H9 (cell line): ENCODE results near the gene RAB4B. TPM values are rescaled to one million over a fixed set of nuclear protein-coding genes. Genes with fewer than 3 reads are reported as not detected.
A peak's percentile ranks its signal among the peaks of the same experiment; 100 is the strongest.

Experiments
- DNase-seq: peaks from one replicate; pipeline ENCODE4 v3.0.0-alpha.2; 2017
- H2AFZ ChIP-seq: one replicate; pipeline ENCODE4 v1.6.1; 2013; ENCODE audit warnings: mild to moderate bottlenecking, low read length, control low read depth, moderate library complexity
- H2AK5ac ChIP-seq: 2 replicates; pipeline ENCODE4 v1.6.1; 2013; ENCODE audit warnings: low read length, control low read depth, mixed read lengths; ENCODE audit not compliant: insufficient read length
- H2BK120ac ChIP-seq: one replicate; pipeline ENCODE4 v1.6.1; 2013; ENCODE audit warnings: low read depth, mild to moderate bottlenecking, low read length, control low read depth, inconsistent platforms; ENCODE audit not compliant: poor library complexity, severe bottlenecking
- H2BK12ac ChIP-seq: 2 replicates; pipeline ENCODE4 v1.6.1; 2013; ENCODE audit warnings: low read length, control low read depth, mixed read lengths, low read depth; ENCODE audit not compliant: insufficient read length
- H2BK15ac ChIP-seq: 2 replicates; pipeline ENCODE4 v1.6.1; 2013; ENCODE audit warnings: low read depth, low read length, control low read depth
- H2BK20ac ChIP-seq: one replicate; pipeline ENCODE4 v1.6.1; 2013; ENCODE audit warnings: low read depth, mild to moderate bottlenecking, low read length, control low read depth, inconsistent platforms; ENCODE audit not compliant: poor library complexity, severe bottlenecking
- H2BK5ac ChIP-seq: 2 replicates; pipeline ENCODE4 v1.6.1; 2013; ENCODE audit warnings: low read length, control low read depth, mixed read lengths; ENCODE audit not compliant: insufficient read length
- H3K14ac ChIP-seq: 2 replicates; pipeline ENCODE4 v1.6.1; 2013; ENCODE audit warnings: low read length, control low read depth; ENCODE audit not compliant: insufficient read depth
- H3K18ac ChIP-seq: 2 replicates; pipeline ENCODE4 v1.6.1; 2013; ENCODE audit warnings: low read depth, mild to moderate bottlenecking, mixed read lengths, low read length, control low read depth; ENCODE audit not compliant: insufficient read length
- H3K23ac ChIP-seq: 2 replicates; pipeline ENCODE4 v1.6.1; 2013; ENCODE audit warnings: low read length, control low read depth, mixed read lengths, low read depth; ENCODE audit not compliant: insufficient read length
- H3K23me2 ChIP-seq: 2 replicates; pipeline ENCODE4 v1.6.1; 2013; ENCODE audit warnings: low read depth, mild to moderate bottlenecking, mixed read lengths, low read length, control low read depth; ENCODE audit not compliant: insufficient read length, poor library complexity, severe bottlenecking
- H3K27ac ChIP-seq: 2 replicates; pipeline ENCODE4 v1.5.1; 2013; ENCODE audit warnings: low read length, control low read depth, mixed read lengths, low read depth; ENCODE audit not compliant: insufficient read length
- H3K27me3 ChIP-seq: 2 replicates; pipeline ENCODE4 v1.6.1; 2013; ENCODE audit warnings: low read length, control low read depth, inconsistent platforms; ENCODE audit not compliant: insufficient read depth
- H3K4ac ChIP-seq: 2 replicates; pipeline ENCODE4 v1.6.1; 2013; ENCODE audit warnings: low read depth, mild to moderate bottlenecking, control low read depth, inconsistent platforms, low read length, moderate library complexity
- H3K4me1 ChIP-seq: 2 replicates; pipeline ENCODE4 v1.6.1; 2013; ENCODE audit warnings: low read length, control low read depth, inconsistent platforms; ENCODE audit not compliant: insufficient read depth
- H3K4me2 ChIP-seq: 2 replicates; pipeline ENCODE4 v1.6.1; 2013; ENCODE audit warnings: low read length, control low read depth, mixed read lengths; ENCODE audit not compliant: insufficient read length, insufficient read depth
- H3K56ac ChIP-seq: 2 replicates; pipeline ENCODE4 v1.6.1; 2013; ENCODE audit warnings: low read depth, mild to moderate bottlenecking, mixed read lengths, low read length, control low read depth; ENCODE audit not compliant: insufficient read length
- H3K79me1 ChIP-seq: 2 replicates; pipeline ENCODE4 v1.6.1; 2013; ENCODE audit warnings: low read depth, mild to moderate bottlenecking, moderate library complexity, low read length, control low read depth, inconsistent platforms; ENCODE audit not compliant: insufficient read depth, poor library complexity, severe bottlenecking
- H3K79me2 ChIP-seq: 2 replicates; pipeline ENCODE4 v1.6.1; 2013; ENCODE audit warnings: low read length, control low read depth, inconsistent platforms; ENCODE audit not compliant: insufficient read depth
- H3K9ac ChIP-seq: 2 replicates; pipeline ENCODE4 v1.6.1; 2013; ENCODE audit warnings: low read length, control low read depth, mixed read lengths; ENCODE audit not compliant: insufficient read length; ENCODE audit errors: extremely low read depth
- H3K9me3 ChIP-seq: one replicate; pipeline ENCODE4 v1.6.1; 2013; ENCODE audit warnings: low read depth, low read length, inconsistent platforms; ENCODE audit not compliant: control insufficient read depth
- H3T11ph ChIP-seq: one replicate; pipeline ENCODE4 v1.6.1; 2013; ENCODE audit warnings: mild to moderate bottlenecking, low read length, control low read depth, inconsistent platforms
- H4K20me1 ChIP-seq: one replicate; pipeline ENCODE4 v1.6.1; 2013; ENCODE audit not compliant: control insufficient read depth, insufficient read length, insufficient read depth
- H4K5ac ChIP-seq: 2 replicates; pipeline ENCODE4 v1.6.1; 2013; ENCODE audit warnings: low read depth, mild to moderate bottlenecking, mixed read lengths, low read length, control low read depth; ENCODE audit not compliant: insufficient read length
- H4K8ac ChIP-seq: replicated peaks from 2 replicates; pipeline ENCODE4 v1.6.1; 2013; ENCODE audit warnings: low read length, control low read depth, mixed read lengths, low read depth; ENCODE audit not compliant: insufficient read length
- H4K91ac ChIP-seq: 2 replicates; pipeline ENCODE4 v1.6.1; 2013; ENCODE audit warnings: low read depth, mild to moderate bottlenecking, moderate library complexity, mixed read lengths, low read length, control low read depth; ENCODE audit not compliant: insufficient read length
- H3K27ac Mint-ChIP-seq, 3 experiments: 2 replicates in 2 of 3; 3 replicates in 1 of 3; pipeline ENCODE4 v1.8.0; 2020 to 2021; ENCODE audit warnings: mixed read lengths in 3 of 3, mild to moderate bottlenecking in 1 of 3, moderate library complexity in 1 of 3
- H3K27me3 Mint-ChIP-seq: 2 replicates; pipeline ENCODE4 v1.8.0; 2021; ENCODE audit warnings: low read depth, mild to moderate bottlenecking, moderate library complexity, mixed read lengths
- H3K36me3 Mint-ChIP-seq, 3 experiments: 2 replicates in 2 of 3; 3 replicates in 1 of 3; pipeline ENCODE4 v1.8.0; 2020 to 2021; ENCODE audit warnings: low read depth in 3 of 3, mixed read lengths in 3 of 3; ENCODE audit not compliant: insufficient read depth in 1 of 3
- H3K4me1 Mint-ChIP-seq, 2 experiments: 2 replicates each; pipeline ENCODE4 v1.8.0; 2020; ENCODE audit warnings: mixed read lengths in 2 of 2
- H3K4me3 Mint-ChIP-seq, 2 experiments: 2 replicates in 1 of 2; 3 replicates in 1 of 2; pipeline ENCODE4 v1.8.0; 2020 to 2021; ENCODE audit warnings: mild to moderate bottlenecking in 2 of 2, mixed read lengths in 2 of 2, moderate library complexity in 1 of 2
- H3K9me3 Mint-ChIP-seq, 2 experiments: 2 replicates in 1 of 2; 3 replicates in 1 of 2; pipeline ENCODE4 v1.8.0; 2020; ENCODE audit warnings: mild to moderate bottlenecking in 2 of 2, mixed read lengths in 2 of 2, moderate library complexity in 1 of 2
- CTCF ChIP-seq: fragments of 200-600 bp; sonication (generic); conservative IDR thresholded peaks from 3 replicates; pipeline ENCODE4 v1.8.0; 2021; ENCODE audit warnings: antibody characterized with exemption, mild to moderate bottlenecking
- WGBS: extraction: QIAGEN DNeasy Blood & Tissue Kit; methylation state at CpG from one replicate; pipeline ENCODE4 v1.1.7; 2013; ENCODE audit warnings: missing lambda C conversion rate, low lambda C conversion rate, mixed read lengths; ENCODE audit not compliant: insufficient read length; ENCODE audit errors: extremely low coverage; 5-methylcytosine and 5-hydroxymethylcytosine counted together
- total RNA-seq: library from RNA; stranded (reverse); gene quantifications from 2 replicates; pipeline ENCODE4 v1.2.1, GENCODE V29; 2021

RAB4B gene
- total RNA-seq, 1 experiment from 2014 or later = 26.8 TPM

GRCh38 chr19:40776932-40777644 lies 959 bp upstream of the RAB4B start:
- H3K27ac ChIP-seq = peak overlapping the region; percentile 99
- H3K27me3 ChIP-seq = no peaks in the 10 kb centered on the region
- H2BK5ac ChIP-seq = peak overlapping the region; percentile 55
- H3K9me3 Mint-ChIP-seq = peaks cover 0 to under 1% of the 10 kb centered on the region in 2 experiments; a peak in 2 of 5 replicates
- WGBS = no CpG with 5 or more reads among the region's 13 CpGs
- H3K79me2 ChIP-seq = no peaks in the 10 kb centered on the region
- no peak for TF ChIP-seq CTCF
- H3T11ph ChIP-seq = no peak overlapping the region
- peaks cover 4% of the 10 kb centered on the region for H3K23me2 ChIP-seq
- H4K91ac ChIP-seq = no peak overlapping the region
- H3K27ac Mint-ChIP-seq = peak overlapping the region; percentile 100
- H2BK20ac ChIP-seq = no peak overlapping the region
- H3K4ac ChIP-seq = no peak overlapping the region
- peaks cover 23 to 33% of the 10 kb centered on the region in 2 experiments for H3K4me1 Mint-ChIP-seq
- peak overlapping the region; percentile 25 for H3K56ac ChIP-seq
- H2BK120ac ChIP-seq = peak overlapping the region; percentile 87
- H3K23ac ChIP-seq = no peak overlapping the region
- DNase-seq = peak; percentile 93
- no peak overlapping the region for H2BK15ac ChIP-seq
- H4K8ac ChIP-seq = no peak overlapping the region
- H3K9ac ChIP-seq = peak overlapping the region; percentile 70
- H3K4me2 ChIP-seq = peak overlapping the region; percentile 80
- no peaks in the 10 kb centered on the region for H3K9me3 ChIP-seq
- peaks cover 2 to 6% (median 4%) of the 10 kb centered on the region in 3 experiments; a peak in 5 of 7 replicates for H3K36me3 Mint-ChIP-seq
- peak overlapping the region; percentile 85 to 86 for H3K4me3 Mint-ChIP-seq
- no peak overlapping the region for H2AFZ ChIP-seq
- no peaks in the 10 kb centered on the region for H3K27me3 Mint-ChIP-seq
- peak overlapping the region; percentile 81; the same call in 1 of the 2 replicates for H3K14ac ChIP-seq
- H2AK5ac ChIP-seq = no peak overlapping the region
- no peaks in the 10 kb centered on the region for H3K79me1 ChIP-seq
- 0 out of 2 replicates have a peak, but pooled peaks cover 2% of the 10 kb centered on the region for H3K4me1 ChIP-seq
- no peaks in the 10 kb centered on the region for H4K20me1 ChIP-seq
- no peak overlapping the region for H4K5ac ChIP-seq
- peak overlapping the region; percentile 94 for H3K18ac ChIP-seq
- H2BK12ac ChIP-seq = no peak overlapping the region
